GM10266 (cell line): ENCODE measurements around the gene NAGS.
"Not testable (repeated sequence)": the region's sequence is repeated elsewhere in the genome, so short reads cannot be mapped to it uniquely, and the experiment has no call there.

Source experiments
- DNase-seq: peaks from one replicate; pipeline ENCODE4 v3.0.0; 2012; ENCODE audit errors: extremely low spot score
- TF ChIP-seq, protein P1 (sequence below): IDR thresholded peaks from 2 replicates; pipeline ENCODE4 v1.5.1; 2012; ENCODE audit warnings: mild to moderate bottlenecking, low read depth; ENCODE audit not compliant: control insufficient read depth, insufficient read depth; ENCODE audit errors: missing control alignments

Gene NAGS

DNA sequence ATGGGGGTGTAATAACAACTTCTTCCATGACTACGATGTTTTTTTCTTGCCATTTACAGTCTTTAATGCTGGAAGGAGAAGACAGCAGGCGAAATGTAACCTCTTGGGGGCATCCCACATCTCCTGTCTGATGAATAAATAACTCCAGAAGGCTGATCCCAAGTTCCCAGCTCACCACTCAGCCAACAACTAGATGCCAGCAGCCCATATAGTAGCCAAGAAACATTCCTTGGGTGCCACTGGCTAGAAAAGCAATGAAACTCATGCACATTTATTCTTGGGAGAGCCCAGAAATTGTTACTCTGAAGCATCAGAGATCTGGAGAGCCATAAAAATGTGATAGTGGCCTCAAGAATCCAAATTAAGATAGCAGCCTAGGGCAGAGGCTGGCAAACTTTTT, 33.0 kb downstream of the NAGS start:
- TF ChIP-seq, protein P1, sequence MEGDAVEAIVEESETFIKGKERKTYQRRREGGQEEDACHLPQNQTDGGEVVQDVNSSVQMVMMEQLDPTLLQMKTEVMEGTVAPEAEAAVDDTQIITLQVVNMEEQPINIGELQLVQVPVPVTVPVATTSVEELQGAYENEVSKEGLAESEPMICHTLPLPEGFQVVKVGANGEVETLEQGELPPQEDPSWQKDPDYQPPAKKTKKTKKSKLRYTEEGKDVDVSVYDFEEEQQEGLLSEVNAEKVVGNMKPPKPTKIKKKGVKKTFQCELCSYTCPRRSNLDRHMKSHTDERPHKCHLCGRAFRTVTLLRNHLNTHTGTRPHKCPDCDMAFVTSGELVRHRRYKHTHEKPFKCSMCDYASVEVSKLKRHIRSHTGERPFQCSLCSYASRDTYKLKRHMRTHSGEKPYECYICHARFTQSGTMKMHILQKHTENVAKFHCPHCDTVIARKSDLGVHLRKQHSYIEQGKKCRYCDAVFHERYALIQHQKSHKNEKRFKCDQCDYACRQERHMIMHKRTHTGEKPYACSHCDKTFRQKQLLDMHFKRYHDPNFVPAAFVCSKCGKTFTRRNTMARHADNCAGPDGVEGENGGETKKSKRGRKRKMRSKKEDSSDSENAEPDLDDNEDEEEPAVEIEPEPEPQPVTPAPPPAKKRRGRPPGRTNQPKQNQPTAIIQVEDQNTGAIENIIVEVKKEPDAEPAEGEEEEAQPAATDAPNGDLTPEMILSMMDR, result no peak
- DNase-seq, result no peak

DNA sequence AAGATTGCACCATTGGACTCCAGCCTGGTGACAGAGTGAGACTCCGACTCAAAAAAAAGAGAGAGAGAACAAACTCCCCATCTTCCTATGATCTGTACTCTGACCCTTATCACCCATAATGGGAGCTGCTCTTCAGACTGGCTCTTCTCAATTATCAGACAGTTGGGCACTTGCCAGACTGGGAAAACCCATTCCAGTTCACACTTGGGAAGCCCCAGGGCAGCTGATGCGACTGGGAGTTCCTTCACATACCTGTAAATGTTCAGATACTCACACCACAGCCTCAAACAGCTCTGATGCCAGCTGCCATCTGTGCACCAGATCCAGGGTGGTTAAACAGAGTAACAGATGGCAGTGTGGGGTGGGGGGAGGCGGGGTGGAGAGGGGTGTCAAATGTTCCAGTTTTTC, 34.2 kb downstream of the NAGS start:
- DNase-seq, result no peak
- TF ChIP-seq, protein P1, result no peak

DNA sequence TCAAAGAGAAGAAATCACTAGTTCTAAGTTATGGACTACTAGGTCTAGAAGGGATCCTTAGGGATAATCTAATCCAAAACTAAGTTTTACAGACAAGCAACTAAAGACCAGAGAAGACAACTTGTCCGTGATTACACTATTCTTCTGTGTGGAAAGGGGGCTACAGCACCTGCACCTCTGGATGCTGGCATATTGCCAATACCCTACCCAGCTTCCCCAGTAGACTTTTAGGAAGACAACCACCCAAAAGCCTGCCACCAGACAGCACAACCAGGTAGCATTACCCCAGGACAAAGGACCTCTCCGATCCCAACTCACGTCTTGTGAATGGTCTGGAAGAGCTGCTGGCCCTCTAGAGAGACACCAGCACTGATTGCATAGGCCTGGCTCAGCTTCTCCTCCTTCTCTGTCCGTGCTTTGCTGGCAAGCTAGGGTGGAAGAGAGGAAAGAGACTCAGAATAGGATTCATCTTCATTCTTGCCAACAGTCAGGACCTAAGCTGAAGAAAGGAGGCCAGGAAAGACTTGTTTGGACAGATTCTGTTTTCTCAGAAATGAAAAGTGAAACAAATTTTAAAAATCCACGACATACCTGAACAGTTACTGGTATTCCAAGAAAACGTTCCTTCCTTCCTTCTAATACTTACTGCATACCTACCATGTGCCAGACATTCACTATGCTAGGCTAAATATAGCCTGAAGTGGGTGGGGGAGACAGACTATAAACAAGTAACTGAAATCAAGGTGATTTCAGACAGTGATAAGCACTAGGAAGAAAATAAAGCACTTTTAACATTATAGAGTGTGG, 35.6 kb downstream of the NAGS start:
- TF ChIP-seq, protein P1, result no peak
- DNase-seq, result no peak

DNA sequence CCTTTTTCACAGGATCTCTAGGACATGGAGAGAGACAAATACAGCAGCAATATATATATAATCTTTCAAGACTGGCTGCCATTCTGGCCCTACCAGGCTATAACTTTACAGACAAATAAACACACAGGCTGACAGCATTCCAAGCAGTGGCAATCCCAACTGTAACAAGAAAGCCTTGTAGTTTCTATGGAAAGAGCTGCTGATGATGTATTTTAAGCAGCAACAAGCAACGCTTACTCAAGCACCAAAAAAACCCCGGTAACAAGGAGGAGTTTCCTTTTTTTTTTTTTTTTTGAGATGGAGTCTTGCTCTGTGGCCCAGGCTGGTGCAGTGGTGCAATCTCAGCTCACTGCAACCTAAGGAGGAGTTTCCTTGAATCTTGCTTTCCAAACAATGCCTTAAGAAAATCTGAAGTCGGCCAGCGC, 38.9 kb downstream of the NAGS start:
- TF ChIP-seq, protein P1, result no peak
- DNase-seq, result no peak

DNA sequence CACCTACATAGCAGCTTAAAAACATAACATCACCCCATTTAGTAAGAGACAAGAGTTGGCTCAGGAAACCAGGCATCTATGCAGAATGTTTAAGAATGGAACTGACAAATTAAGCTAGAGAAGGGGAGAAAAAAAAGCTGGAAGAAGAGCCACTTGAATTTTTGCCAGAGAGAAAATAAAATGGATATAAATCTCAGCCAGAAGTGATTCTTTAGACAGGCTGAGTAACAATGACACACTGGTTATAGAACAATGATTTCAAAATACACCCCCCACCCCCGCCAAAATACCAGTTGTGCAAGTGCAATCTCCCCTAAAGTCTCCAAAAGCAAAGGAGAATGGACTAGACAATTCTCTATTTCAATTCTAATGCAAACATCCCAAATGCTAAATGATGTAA, 39.6 kb downstream of the NAGS start:
- no peak for DNase-seq
- TF ChIP-seq, protein P1, result no peak

DNA sequence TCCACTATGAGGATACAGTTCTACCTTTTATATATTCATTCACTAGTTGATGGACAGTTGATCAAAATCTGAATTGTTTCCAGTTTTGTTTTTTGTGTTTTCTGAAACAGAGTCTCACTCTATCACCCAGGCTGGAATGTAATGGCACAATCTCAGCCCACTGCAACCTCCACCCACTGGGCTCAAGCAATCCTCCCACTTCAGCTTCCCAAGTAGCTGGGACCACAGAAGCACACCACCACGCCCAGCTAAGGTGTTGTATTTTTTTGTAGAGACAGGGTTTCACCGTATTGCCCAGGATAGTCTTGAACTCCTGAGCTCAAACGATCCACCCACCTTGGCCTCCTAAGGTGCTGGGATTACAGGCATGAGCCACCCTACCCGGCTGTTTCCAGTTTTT, 41.1 kb downstream of the NAGS start:
- TF ChIP-seq, protein P1, result no peak
- DNase-seq, result no peak

DNA sequence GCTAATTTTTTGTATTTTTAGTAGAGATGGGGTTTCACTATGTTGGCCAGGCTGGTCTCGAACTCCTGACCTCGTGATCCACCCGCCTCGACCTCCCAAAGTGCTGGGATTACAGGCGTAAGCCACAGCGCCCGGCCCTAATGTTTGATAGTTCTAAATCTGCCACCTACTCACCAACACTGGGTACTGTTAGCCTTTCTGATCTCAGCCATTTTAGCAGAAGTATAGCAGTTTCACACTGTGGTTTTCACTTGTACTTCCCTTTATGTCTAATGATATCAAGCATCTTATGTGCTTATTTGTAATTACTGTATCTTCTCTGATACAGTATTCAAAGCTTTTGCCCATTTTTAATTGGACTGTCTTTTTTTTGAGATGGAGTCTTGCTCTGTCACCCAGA, 42.5 kb downstream of the NAGS start:
- DNase-seq, result not testable (repeated sequence)
